GM04503 (cell line): Measurements from ENCODE around the gene PPP3CA.
A peak's percentile ranks its signal among the peaks of the same experiment; 100 is the strongest.
"Not testable (repeated sequence)": the region's sequence is repeated elsewhere in the genome, so short reads cannot be mapped to it uniquely, and the experiment has no call there.

Experiments used
- DNase-seq: peaks from one replicate; pipeline ENCODE4 v3.0.0-alpha.2; 2012; ENCODE audit warnings: low read depth

PPP3CA gene

DNA sequence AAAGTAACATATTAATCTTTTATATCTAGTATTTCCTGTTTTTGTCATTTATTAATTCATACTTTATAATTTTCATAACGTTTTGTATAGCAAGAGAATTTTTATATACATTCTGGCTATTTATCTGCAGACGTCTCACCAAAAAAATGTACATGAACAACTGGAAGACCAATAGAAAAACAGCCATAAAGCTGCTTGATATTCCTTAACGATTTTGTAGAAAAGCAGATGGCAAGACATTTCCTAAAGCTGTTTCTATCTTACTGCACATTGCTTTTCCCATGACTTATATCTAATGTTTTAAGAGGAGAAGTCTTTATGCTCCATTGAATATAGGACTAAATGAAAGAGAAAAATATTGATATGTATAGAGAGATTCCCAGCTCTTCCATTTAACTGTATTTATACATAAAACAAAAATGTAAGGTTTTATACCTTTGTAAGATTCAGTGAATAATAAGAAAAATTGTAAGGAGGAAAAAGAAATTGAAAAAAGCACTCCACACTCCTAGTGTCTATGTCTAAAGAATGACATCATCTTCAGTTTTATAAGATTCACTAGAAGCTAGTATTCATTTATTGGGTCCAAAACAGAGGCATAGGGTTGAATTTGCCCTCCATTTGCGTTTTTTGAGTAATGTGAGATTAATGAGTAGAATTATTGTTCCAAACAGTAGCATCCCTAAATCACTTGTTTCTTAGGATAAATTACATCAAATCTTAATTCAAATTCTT is 248.5 kb downstream of the PPP3CA start:
- DNase-seq: no peak

DNA sequence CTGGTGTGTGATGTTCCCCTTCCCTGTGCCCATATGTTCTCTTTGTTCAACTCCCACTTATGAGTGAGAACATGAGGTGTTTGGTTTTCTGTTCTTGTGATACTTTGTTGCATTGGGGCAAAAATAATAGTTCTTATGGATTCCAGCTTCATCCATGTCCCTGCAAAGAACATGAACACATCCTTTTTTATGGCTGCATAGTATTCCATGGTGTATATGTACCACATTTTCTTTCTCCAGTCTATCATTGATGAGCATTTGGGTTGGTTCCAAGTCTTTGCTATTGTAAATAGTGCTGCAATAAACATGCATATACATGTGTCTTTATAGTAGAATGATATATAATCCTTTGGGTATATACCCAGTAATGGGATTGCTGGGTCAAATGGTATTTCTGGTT is 254.7 kb downstream of the PPP3CA start:
- not testable (repeated sequence) for DNase-seq

DNA sequence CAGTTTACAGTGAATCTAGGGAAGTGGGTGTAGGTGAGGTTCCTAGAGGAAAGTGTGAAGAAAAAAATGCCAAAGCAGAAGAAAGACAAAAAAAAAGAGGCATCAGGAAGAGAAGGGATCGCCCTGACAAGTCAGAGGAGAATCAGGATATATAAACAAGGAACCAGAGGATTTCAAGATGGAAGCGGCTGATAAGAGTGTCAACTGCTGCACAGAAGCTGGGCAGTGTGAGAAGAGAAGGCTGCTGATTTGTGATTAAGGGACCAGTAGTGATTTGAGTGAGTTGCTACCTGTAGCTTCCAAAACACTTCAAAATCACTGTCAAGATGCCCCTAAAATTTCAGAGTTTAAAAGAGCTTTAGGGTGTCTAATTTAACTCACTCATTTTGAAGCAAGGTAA is 258.2 kb downstream of the PPP3CA start:
- DNase-seq: no peak

DNA sequence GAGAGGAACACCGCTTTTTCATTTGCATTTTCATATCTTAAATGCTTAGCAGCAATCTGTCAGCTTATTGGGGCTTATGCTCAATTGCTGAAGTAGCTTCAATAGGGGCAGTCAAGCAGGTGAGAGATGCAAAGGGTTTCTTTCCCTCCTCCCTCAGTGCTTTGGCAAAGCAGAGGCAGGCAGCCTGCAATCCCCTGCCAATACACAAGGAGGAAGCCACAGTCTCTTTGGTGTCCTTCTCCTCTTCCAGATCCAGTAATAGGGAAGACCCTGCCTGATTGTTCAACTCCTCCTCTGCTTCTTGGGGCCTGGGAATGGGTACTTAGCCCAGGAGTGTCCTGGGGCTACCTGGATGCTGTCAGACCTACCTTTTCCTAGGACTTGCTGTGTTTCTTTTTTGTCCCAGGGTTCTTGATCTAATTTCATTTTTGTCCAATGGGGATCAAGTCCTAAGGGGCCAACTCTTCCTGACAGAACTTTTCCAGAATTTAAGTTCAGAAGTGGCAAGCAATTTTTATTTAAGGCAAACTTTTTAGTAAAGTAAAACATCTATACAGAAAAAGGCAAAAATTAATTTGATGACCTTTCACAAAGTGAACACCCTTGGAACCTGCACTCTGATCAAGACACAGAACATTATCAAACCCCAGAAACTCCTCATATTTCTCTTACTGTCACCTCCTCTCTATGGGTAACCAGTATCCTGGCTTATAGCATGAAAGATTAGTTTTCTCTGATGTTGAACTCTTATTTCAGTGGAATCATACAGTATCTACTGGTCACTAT is 260.3 kb downstream of the PPP3CA start:
- DNase-seq: no peak

DNA sequence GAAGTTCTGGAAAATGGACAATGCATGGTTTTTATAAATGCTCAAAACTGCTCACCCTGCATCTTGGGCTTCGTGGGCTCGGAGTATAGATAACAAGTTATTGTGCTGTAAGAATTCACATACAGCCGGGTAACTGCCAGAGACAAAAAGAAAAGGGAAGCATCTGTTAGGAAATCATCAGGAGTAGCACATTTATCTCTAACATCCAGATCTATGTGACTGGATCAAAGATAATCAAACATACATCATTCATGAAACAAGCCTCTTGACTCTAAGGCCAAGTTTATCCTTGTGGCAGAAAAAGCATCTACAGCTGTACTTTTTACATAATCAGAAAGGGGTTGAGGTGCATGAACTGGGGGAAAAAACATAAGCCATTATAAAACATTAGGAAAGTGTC is 264.2 kb downstream of the PPP3CA start:
- no peak for DNase-seq

DNA sequence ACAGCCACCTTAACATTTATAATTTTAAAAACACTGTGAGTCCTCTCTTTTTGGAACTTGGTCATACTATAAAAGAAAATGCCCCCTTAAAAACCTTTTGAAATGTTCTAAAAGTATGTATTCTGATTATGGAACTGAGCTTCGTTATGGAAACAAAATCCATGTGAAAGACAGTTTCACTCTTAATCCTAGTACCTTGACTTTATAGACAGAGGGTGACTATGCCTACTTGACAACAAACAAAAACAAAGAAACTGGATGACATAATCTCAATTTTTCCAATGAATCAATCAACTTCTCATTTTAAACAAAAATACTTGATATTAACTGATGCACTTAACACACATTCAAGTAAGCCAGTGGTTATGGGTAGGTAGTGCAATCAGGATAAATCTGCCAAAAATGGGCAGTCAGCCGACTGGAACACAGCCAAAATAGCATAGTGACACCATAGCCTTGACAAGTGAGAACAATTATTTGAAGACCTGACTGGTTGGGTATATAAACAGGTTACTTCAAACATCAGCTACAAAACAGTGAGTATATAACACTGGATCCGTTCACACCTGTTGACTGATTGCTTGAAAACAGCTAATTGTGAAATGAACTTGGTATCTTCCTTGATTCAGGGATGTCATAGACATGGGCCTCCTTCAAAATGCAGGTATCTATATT is 265.5 kb downstream of the PPP3CA start:
- DNase-seq: no peak

DNA sequence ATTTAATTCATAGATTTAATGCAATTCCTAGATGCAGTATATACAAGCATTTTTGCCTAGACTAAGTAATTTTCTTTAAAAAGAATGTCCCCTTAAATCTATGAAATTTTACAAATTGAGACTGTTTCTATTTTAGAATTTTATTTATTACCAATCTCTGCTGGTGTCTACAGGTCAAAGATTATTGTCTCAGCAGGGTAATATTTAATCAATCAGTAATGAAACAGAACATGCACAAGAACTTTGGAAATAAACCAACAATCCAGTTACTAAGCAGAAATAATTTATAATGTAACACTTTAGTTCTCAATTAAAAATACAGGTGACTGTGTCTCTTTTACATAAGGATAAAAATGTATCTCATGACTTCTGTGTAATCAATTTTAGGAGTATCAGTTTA is 266.2 kb downstream of the PPP3CA start:
- DNase-seq: no peak

DNA sequence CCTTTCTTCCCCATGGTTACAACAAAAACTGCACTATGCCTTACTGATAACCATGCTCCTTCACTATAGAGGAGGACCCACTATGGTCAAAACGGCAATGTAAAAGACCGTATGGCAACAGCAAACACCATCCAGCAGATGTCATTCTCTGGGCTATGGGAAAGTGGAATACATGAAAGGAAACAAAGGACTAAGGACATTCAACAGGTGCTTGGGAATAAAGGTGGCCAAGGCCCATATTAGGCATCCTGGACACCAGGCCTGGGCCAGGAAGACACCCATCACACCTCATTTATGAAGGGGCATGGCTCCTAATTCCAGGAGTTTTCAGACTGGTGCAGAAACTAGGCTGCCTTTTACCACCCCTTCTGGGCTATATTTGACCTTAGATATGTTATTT is 268.4 kb downstream of the PPP3CA start:
- DNase-seq: no peak

DNA sequence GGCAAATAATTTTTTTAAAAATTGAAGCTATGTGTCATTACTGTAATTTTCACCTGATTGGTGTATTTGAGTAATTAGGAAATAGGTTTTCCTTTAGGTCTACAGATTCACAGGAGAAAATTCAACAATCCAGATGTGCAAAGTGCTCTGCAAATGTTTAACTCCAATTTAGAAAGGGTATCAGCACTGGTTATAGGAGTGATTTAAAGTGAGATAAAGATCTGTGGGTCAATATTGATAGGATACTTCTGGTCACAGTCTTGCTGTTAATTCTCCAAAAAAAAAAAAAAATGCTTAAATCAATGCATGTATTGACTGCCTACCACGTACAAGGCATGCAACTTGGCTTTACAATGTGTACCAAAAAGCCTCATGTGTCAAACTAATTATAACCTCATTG is 271.3 kb downstream of the PPP3CA start:
- DNase-seq: no peak

DNA sequence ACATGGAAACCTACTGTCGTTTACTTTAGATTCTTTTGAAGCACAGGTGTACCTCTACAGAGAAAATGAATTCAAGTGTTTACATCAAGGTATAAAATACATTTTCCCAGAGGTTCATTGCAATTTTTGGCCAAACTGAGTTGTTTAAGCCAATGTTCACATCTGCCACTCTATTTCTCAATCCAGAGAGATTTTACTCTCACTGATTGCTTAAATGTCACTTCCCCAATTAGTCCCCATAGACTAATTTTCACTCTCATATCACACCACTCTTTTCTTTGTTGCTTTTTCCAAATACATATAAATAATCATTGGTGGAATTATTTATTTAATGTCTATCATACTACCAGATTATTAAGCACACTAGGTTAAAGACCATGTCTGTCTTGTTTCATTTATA is 271.8 kb downstream of the PPP3CA start:
- no peak for DNase-seq

DNA sequence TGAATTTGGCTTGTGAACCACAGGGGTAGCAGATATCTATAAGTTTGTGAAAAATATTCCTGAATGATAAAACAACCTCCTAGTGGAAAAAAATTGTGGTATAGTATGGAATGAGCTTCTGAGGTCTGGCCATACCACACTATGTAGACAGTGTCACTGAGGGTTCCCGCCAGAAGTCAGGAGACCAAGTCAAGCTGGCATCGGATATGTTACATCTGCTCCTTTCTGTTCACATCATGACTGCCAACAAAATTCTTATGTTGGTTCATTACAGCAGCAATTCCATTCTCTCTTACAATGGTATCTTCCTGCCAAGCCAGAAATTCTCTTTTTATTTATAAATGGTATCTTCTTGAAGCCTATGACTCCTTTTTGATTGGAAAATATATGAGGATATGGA is 273.0 kb downstream of the PPP3CA start:
- no peak for DNase-seq

DNA sequence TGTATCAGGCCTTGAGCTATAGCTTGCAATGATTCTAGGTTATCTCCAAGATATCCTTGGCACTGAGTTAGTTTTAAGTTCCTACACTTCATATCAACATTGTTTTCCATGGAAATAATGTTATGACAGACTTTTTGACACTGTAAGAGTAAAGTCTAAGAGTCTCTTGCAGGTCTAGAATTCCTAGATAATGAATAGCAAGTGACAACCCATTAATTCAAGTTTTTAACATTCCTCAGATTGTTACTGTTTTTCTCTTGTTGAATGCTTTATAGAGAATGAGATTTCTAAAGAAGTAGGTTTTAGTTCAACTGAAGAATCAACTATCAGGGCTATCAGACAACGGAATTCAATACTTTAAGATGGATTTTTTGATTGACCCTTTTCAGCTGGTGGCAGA is 276.1 kb downstream of the PPP3CA start:
- DNase-seq: peak; percentile 6

DNA sequence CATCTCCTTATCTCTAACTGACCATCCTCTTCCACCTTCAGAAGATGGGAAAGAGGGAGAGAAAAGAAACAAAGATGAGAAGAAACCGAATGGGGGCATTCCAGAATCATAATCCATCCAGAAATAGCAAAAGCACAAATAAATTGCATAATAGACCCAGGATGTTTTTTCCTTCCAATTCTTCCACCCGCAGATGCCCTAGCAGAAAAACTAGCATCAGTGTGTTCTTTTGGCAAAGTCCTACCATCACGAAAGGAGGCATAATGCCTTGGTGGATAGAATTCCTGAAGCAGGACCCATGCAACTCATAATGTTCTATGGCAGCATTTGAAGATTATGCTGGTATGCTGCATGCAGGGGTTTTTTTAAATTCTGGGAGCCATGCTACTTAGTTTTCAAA is 279.2 kb downstream of the PPP3CA start:
- no peak for DNase-seq

DNA sequence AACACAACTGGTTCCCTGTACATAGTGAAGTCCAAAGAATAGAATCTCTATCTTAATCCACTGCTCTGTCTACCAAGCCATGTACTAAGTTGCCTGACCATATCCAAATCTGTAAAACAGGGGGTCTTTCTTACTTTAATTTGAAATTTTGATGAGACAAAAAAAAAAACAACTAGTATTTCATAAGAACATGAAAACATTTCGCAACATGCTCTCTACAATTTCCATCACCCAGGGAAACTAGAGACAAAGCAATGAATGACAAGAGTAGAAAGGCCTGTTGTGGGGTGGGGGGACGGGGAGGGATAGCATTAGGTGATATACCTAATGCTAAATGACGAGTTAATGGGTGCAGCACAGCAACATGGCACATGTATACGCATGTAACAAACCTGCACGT is 279.9 kb downstream of the PPP3CA start:
- DNase-seq: no peak

DNA sequence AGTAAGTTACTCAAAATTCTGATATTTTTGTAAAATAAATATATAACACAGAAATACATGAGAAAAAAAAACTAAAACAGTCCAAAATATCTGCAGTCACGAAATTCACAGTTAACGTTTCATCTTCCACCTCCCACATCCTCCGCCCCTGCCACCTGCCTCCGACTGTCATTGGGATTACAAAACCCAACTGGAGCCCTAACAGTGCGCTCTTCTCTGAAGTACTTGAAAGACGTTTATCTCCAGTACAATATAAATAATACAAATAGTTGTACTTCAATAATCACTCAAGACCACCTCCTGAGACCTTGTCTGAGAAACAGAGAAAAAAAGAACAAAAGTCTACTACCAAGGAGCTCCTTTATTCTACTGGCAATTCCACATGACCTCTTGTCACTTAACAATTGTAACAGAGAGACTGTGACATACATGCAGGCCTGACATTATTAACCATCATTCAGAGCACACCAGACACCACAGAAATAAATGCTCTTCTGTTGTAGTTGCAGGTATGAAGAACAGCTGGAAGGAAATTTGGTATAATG is 280.6 kb downstream of the PPP3CA start:
- DNase-seq: no peak

DNA sequence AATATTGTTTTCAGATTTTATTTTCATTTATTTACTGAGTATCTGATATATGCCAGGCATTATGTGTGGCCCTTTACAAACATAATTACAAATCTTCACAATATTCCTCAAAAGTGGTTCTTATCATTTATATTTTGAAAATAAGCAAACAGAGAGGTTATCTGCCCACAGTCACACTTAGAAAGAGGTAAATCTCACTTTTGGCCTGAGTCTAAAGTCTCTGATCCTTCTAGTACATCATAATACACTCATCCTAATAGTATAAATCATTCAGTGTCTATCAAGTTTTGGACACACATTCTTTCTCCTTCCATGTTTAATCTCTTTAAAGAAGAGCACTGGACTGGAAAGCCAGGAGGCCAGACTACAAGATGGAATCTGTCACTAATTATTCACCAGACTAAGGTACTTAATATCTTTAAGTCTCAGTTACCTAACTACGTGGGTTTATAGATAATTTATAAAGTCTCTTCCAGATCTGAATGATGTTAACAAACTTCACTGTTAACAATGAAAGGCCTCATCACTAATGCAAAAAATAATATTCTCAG is 281.3 kb downstream of the PPP3CA start:
- DNase-seq: no peak

DNA sequence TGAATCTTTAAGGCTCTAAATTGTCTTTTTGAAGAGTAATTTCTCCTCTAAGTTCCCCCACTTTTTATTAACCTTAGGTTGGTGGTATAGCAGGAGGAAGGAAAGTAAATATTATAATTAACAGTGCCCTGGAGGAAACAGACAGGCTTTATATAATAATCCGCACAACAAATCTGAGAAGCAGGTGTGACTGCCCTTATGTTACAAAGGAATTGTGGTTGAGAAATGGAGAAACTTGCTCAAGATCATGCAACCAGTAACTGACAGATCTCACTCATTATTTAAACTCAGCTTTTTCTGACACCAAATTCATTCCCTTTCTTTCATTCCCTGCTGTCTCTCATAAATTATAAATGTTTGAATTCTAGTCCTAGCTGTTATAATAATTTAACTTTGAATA is 282.0 kb downstream of the PPP3CA start:
- DNase-seq: no peak

DNA sequence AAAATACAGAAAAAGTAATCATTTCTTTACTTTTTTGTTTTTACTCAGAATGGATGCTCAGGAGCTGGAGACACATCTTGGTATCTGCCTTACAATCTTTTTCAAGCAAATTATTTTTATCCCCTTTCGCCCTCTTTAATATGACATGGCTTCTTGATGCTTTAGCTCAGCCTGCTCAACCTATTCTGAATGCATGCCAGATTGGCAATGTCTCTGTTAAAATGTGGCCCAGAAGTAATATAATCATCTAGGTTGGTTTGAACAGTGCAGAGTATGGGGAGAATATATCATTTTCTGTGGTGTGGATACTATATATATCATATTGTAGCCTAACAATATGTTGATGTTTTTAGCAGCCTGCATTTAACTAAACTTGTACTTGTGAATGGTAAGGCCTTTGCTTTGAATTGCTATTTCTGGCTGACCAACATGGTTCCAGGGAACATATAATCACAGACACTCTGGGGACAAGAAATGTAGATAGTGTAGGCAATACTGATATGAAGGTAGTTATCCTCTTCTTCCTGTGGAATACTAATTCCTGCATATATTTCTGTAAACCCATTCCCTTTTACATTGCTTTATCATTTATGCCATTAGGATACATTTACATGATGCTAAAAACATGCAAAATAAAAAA is 282.7 kb downstream of the PPP3CA start:
- no peak for DNase-seq

DNA sequence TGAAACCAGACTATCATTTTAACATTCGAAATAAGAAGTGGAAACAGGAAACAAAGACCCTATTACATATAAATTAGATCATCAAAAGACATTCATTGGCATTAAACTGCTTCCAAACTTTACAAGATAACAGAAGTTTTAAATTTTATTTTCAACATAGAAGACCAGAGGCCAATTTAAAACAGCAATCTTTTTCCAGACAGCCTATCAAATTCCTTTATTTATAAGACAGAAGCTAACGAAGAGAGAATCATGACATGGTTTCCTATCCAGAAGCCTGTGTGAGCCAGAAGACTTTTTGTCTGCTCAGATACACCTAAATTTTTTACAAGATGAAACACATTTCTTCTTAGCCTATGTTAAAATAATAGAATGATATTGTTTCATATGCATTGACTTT is 291.9 kb downstream of the PPP3CA start:
- DNase-seq: no peak

DNA sequence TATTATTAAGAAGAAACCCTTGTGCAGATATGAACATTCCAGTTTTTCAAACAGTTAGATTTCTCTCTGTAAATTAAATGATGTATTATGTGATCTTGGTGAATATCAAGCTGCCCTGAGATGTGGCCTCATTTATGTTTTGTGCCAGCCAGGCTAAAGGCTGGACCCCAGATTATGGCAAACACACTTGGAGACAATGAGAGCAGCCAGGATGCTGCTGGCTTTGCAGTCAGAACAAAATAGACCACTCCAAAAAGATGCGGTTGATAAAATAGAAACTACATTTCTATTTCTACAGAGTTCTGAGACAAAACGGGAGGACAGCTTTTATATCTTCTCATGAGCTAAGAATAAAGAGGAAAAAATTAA is 296.5 kb downstream of the PPP3CA start:
- DNase-seq: no peak

DNA sequence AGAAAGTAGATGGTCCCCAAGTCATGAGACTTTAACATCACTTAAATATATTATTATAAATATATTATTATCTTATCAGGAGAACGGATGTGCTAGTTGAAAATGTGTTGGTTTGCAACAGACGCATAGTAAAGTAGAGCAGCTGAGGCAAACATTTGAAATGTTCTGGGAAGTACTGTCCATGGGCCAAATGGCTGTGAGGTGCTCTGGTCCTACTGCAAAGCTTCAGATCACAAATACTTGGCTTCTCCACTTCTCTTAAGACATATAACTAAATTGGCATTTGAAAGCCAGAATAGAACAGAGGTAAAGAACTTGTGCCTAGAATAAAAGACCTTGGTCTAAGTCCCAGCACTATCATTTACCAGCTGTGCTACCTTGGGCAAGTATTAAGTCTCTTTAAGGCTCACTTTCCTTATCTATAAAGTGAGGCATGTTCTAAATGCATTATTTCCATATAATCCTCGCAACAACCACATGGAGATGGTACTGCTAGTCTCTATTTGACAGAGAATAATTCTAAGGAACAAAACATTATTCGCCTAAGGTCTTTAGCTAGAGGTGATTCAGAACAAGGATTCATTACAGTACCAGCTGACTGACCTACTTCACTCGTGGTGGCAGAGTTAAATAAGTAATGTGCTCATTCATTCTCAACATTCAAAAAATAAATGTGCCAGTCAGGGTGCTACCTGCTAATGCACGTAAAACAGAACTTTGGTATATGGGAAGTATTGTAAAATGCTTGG is 297.1 kb downstream of the PPP3CA start:
- DNase-seq: no peak
